Activated CD4-positive, alpha-beta T cell treated with anti-CD3 and anti-CD28 coated beads for 4 hours (primary cell): ENCODE data around the gene BSDC1.

Experiments
- DNase-seq, 2 donors: peaks; one replicate each; pipeline ENCODE4 v3.0.0-alpha.2; 2020

BSDC1 gene

GRCh38 chr1:32335535-32335789, 58.8 kb downstream of the BSDC1 start:
- DNase-seq: no peak

- DNase-seq: peak; percentile 67 to 71
Measured at GRCh38 chr1:32334864-32335534, 59.2 kb downstream of the BSDC1 start.

GRCh38 chr1:32334274-32334861, 59.9 kb downstream of the BSDC1 start:
- no peak for DNase-seq

GRCh38 chr1:32333251-32333963, 60.8 kb downstream of the BSDC1 start:
- no peak for DNase-seq

GRCh38 chr1:32332290-32333079, 61.8 kb downstream of the BSDC1 start:
- DNase-seq: no peak

GRCh38 chr1:32331549-32331948, 62.7 kb downstream of the BSDC1 start:
- no peak for DNase-seq

- DNase-seq: no peak
Measured at GRCh38 chr1:32330558-32331151, 63.6 kb downstream of the BSDC1 start.

GRCh38 chr1:32329931-32330466, 64.2 kb downstream of the BSDC1 start:
- no peak for DNase-seq

GRCh38 chr1:32327204-32327603, 67.0 kb downstream of the BSDC1 start:
- no peak for DNase-seq

GRCh38 chr1:32321712-32322291, 72.4 kb downstream of the BSDC1 start:
- DNase-seq: peak in 1 of 2 donors; percentile 18

- no peak for DNase-seq
Measured at GRCh38 chr1:32318127-32318869, 75.9 kb downstream of the BSDC1 start.

GRCh38 chr1:32316903-32317277, 77.4 kb downstream of the BSDC1 start:
- no peak for DNase-seq
